K562 treated with DMSO at 1 percent for 12 hours (cell line): ENCODE data around the gene FCRL5. TPM values are rescaled to one million over a fixed set of nuclear protein-coding genes. Genes with fewer than 3 reads are reported as not detected.

ENCODE experiments used
- total RNA-seq: library from RNA; unstranded; fragments of 300-600 nt; gene quantifications from 2 replicates; pipeline ENCODE4 v1.2.3, GENCODE V29; 2022; ENCODE audit not compliant: insufficient read depth

Gene FCRL5
- not detected in 2 replicates for total RNA-seq

DNA sequence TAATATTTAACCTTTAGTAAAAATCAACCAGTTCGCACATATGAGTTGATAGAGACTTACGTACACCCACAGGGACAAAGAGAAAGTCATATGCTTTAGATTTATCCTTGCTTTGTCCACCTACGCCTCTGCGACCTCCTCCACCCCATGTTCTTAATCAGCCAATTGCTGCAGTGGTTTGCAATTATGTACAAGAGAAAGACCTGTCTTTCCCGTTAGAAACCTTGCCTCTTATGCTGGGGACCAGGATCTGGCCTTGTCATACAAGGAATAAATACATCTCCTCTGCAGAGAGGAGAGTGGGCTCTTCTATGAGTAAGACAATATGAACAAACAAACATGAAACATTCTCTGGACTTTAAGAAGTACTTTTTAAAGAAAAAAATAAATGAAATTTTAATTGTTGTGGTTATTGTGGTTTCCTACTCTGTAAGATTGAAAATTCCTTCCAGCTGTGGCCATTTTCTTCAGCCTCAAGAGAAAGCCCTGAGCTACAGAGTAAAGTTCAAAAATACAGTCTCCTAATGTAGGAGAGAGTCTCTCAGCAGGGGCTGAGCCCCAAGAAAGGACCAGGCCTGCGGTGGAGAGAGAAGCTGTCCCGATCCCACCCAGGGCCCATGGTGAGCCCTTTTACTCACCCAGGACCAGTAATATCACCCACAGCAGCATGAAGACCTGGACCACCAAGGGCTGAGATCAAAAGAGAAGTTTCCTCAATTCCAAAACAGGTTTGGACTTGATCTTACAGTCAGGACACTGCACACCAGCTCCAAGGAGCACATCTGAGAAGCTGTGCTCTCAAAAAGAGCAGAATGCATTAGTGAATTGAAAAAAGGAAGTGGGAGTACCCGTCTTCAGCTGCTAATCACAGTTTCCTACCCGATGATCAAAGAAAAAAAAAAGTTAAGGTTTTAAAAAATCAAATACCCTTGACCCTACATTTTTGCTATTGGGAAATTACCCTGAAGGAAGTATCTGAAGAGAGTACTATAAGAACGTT lies at the start of gene FCRL5:
FCRL5 (minus strand) TSS at position 822 of the 1,000 bp plus-strand sequence; CDS start at position 669, 153 bp downstream.

GRCh38 chr1:157597959-157598667 lies 45.8 kb upstream of the FCRL5 start, which contains the start of gene FCRL4:
Gene FCRL4, minus strand, starts transcription at chr1:157598085. Its CDS starts 141 bp downstream, at chr1:157597944.

Other genes starting within 250 kb of the FCRL5 start
- not detected in 2 replicates for gene FCRL4, start 45.6 kb upstream of the FCRL5 start, total RNA-seq
- not detected in 2 replicates for gene FCRL3, start 148.3 kb upstream of the FCRL5 start, total RNA-seq
- gene FCRL2, start 224.6 kb upstream of the FCRL5 start, total RNA-seq, result not detected in 2 replicates